Measurements from ENCODE around the gene KIR3DL2. TPM values are rescaled to one million over a fixed set of nuclear protein-coding genes. Genes with fewer than 3 reads are reported as not detected.
"Not testable (repeated sequence)": the region's sequence is repeated elsewhere in the genome, so short reads cannot be mapped to it uniquely, and the experiment has no call there.

The KIR3DL2 gene
- total RNA-seq, 2 donors from 2014 or later, result not detected

GRCh38 chr19:54843171-54843570, 7.1 kb upstream of the KIR3DL2 start:
- H3K27me3 ChIP-seq; H3K4me3 ChIP-seq; DNase-seq; ATAC-seq; H3K9me3 ChIP-seq; H3K4me1 ChIP-seq; intact Hi-C loops (cut with DNase I); H3K36me3 ChIP-seq (replicated peaks in 1 of 2; ENCODE audit: insufficient read depth in 1 of 2, low read depth in 2 of 2); H3K27ac ChIP-seq: not testable (repeated sequence)
- 49 to 54% methylated on average over 8 of the region's 8 CpGs for WGBS, 2 donors

- intact Hi-C loops (cut with DNase I), result loop anchor here (10.0 kb wide), 1 partner anchor 76 kb away; no protein-coding TSS in a partner anchor
- DNase-seq (no peak), ATAC-seq (no peak)
Measured at GRCh38 chr19:54850930-54851329, 687 bp downstream of the KIR3DL2 start.

GRCh38 chr19:54851353-54851752, 1.1 kb downstream of the KIR3DL2 start:
- 61 to 70% methylated on average over 7 of the region's 7 CpGs for WGBS, 2 donors
- Histone ChIP-seq H3K4me1 (no peaks in the 10 kb centered on the region), H3K36me3 (replicated peaks in 1 of 2; ENCODE audit: insufficient read depth in 1 of 2, low read depth in 2 of 2) (no peaks in the 10 kb centered on the region), H3K4me3 (no peak overlapping the region), H3K9me3 (no peaks in the 10 kb centered on the region), H3K27me3 (no peaks in the 10 kb centered on the region), H3K27ac (no peak overlapping the region)
- TF ChIP-seq POLR2A (IDR thresholded peaks at IDR 0.05), result no peak
- ATAC-seq (no peak), DNase-seq (no peak)
- intact Hi-C loops (cut with DNase I), result loop anchor here (10.0 kb wide), 1 partner anchor 77 kb away; no protein-coding TSS in a partner anchor

More at GRCh38 chr19:54850930-54851329, 687 bp downstream of the KIR3DL2 start:
- Histone ChIP-seq H3K27me3 (no peaks in the 10 kb centered on the region), H3K36me3 (replicated peaks in 1 of 2; ENCODE audit: insufficient read depth in 1 of 2, low read depth in 2 of 2) (no peaks in the 10 kb centered on the region), H3K9me3 (no peaks in the 10 kb centered on the region), H3K4me1 (no peaks in the 10 kb centered on the region), H3K27ac (no peak overlapping the region), H3K4me3 (no peak overlapping the region)
- WGBS, 2 donors, result 38 to 56% methylated on average over 1 to 2 of the region's 2 CpGs
- TF ChIP-seq POLR2A (IDR thresholded peaks at IDR 0.05), result no peak
- TF ChIP-seq CTCF (IDR thresholded peaks at IDR 0.05), result no peak

GRCh38 chr19:54855241-54855640, 5.0 kb downstream of the KIR3DL2 start:
- DNase-seq; H3K4me3 ChIP-seq; ATAC-seq; H3K36me3 ChIP-seq (replicated peaks in 1 of 2; ENCODE audit: insufficient read depth in 1 of 2, low read depth in 2 of 2); H3K9me3 ChIP-seq; H3K27ac ChIP-seq; H3K4me1 ChIP-seq; H3K27me3 ChIP-seq: not testable (repeated sequence)
- WGBS, 2 donors, result 20 to 38% methylated on average over 1 of the region's 1 CpG
- intact Hi-C loops (cut with DNase I), result loop anchor here (10.0 kb wide), 1 partner anchor 80 kb away; no protein-coding TSS in a partner anchor

GRCh38 chr19:54858476-54858875, 8.2 kb downstream of the KIR3DL2 start:
- intact Hi-C loops (cut with DNase I), result loop anchor here (10.0 kb wide), 1 partner anchor 84 kb away; no protein-coding TSS in a partner anchor
- not testable (repeated sequence) for H3K27me3 ChIP-seq; H3K27ac ChIP-seq; H3K36me3 ChIP-seq (replicated peaks in 1 of 2; ENCODE audit: insufficient read depth in 1 of 2, low read depth in 2 of 2); ATAC-seq; DNase-seq; H3K4me3 ChIP-seq; H3K9me3 ChIP-seq; H3K4me1 ChIP-seq
- WGBS, 2 donors, result 27 to 78% methylated on average over 3 of the region's 3 CpGs

- H3K36me3 ChIP-seq (replicated peaks in 1 of 2; ENCODE audit: insufficient read depth in 1 of 2, low read depth in 2 of 2); ATAC-seq; H3K27ac ChIP-seq; DNase-seq; H3K9me3 ChIP-seq; H3K4me1 ChIP-seq; H3K27me3 ChIP-seq; H3K4me3 ChIP-seq: not testable (repeated sequence)
- intact Hi-C loops (cut with DNase I), result loop anchor here (10.0 kb wide), 1 partner anchor 85 kb away; no protein-coding TSS in a partner anchor
- WGBS, 2 donors, result 47 to 51% methylated on average over 5 to 7 of the region's 7 CpGs
Measured at GRCh38 chr19:54859421-54859820, 9.2 kb downstream of the KIR3DL2 start.

GRCh38 chr19:54863459-54863858, 13.2 kb downstream of the KIR3DL2 start:
- H3K4me1 ChIP-seq; H3K27ac ChIP-seq; H3K9me3 ChIP-seq; intact Hi-C loops (cut with DNase I); H3K36me3 ChIP-seq (replicated peaks in 1 of 2; ENCODE audit: insufficient read depth in 1 of 2, low read depth in 2 of 2); ATAC-seq; H3K27me3 ChIP-seq; DNase-seq; H3K4me3 ChIP-seq: not testable (repeated sequence)
- 93% methylated on average over 2 of the region's 3 CpGs; no CpG with 5 or more reads in 1 of the 2 donors for WGBS, 2 donors

- 24 to 37% methylated on average over 3 of the region's 3 CpGs for WGBS, 2 donors
- TF ChIP-seq POLR2A (IDR thresholded peaks at IDR 0.05) (no peak), CTCF (IDR thresholded peaks at IDR 0.05) (no peak)
- Histone ChIP-seq H3K4me3 (no peak overlapping the region), H3K27ac (no peak overlapping the region), H3K36me3 (replicated peaks in 1 of 2; ENCODE audit: insufficient read depth in 1 of 2, low read depth in 2 of 2) (no peaks in the 10 kb centered on the region), H3K27me3 (no peaks in the 10 kb centered on the region), H3K9me3 (no peaks in the 10 kb centered on the region), H3K4me1 (no peaks in the 10 kb centered on the region)
- intact Hi-C loops (cut with DNase I), result no loop called here
- ATAC-seq, result no peak
- DNase-seq, result no peak
Measured at GRCh38 chr19:54871696-54872095, 21.5 kb downstream of the KIR3DL2 start.
